ENCODE results near the gene SETD4.

Gene SETD4

GRCh38 chr21:36004441-36004840, 55.9 kb downstream of the SETD4 start:
- DNase-seq, result no peak

- DNase-seq, result no peak
Measured at GRCh38 chr21:36003776-36004175, 56.5 kb downstream of the SETD4 start.

- DNase-seq, result no peak
Measured at GRCh38 chr21:35996217-35996616, 64.1 kb downstream of the SETD4 start.

- no peak for DNase-seq
Measured at GRCh38 chr21:35995522-35996088, 64.7 kb downstream of the SETD4 start.

GRCh38 chr21:35994613-35995012, 65.7 kb downstream of the SETD4 start:
- DNase-seq, result no peak

- DNase-seq, result no peak
Measured at GRCh38 chr21:35993875-35994490, 66.3 kb downstream of the SETD4 start.

GRCh38 chr21:35991131-35991530, 69.2 kb downstream of the SETD4 start:
- no peak for DNase-seq

- DNase-seq, result no peak
Measured at GRCh38 chr21:35990609-35991008, 69.7 kb downstream of the SETD4 start.

GRCh38 chr21:35989138-35989735, 71.1 kb downstream of the SETD4 start:
- DNase-seq, result no peak

- no peak for DNase-seq
Measured at GRCh38 chr21:35988416-35989137, 71.7 kb downstream of the SETD4 start.

- DNase-seq, result no peak
Measured at GRCh38 chr21:35987475-35987874, 72.9 kb downstream of the SETD4 start.

GRCh38 chr21:35984654-35985361, 75.5 kb downstream of the SETD4 start:
- DNase-seq, result no peak

All from activated CD4-positive, CD25-positive, alpha-beta regulatory T cell treated with anti-CD3 and anti-CD28 coated beads, Interleukin-2, amount 50 U/mL, for 72 hours (primary cell).